ENCODE results near the gene TADA3.

DNA sequence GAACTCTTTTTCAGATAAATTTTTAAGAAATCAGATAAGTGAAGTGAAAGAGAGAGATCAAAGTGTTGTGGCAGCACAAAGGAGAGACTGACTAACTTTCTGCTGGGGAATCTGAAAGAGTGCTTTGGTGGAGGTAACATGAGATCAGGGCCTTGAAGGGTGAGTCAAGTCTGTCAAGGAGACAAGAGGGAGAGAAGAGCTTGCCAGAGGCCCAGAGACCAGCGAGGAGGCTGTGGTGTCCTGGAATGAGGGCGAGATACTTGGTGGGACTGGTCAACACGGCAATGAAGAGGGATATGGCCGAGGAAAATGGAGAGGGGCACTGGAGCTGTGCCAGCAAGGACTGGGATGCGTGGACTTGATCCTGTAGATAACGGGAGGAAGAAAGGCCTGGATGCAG is 4.6 kb downstream of the TADA3 start:
- TF ChIP-seq SIX5 (IDR thresholded peaks at IDR 0.05; ENCODE audit: borderline replicate concordance in 1 of 2, insufficient read depth in 1 of 2, low read depth in 1 of 2, low read length in 2 of 2) (no peak), YY1 (IDR thresholded peaks at IDR 0.05; ENCODE audit: borderline replicate concordance in 1 of 3, control insufficient read depth in 1 of 3, extremely low read depth in 1 of 3, insufficient read depth in 3 of 3, insufficient read length in 1 of 3, insufficient replicate concordance in 2 of 3, low read depth in 1 of 3, low read length in 2 of 3) (no peak), BDP1 (IDR thresholded peaks at IDR 0.05; ENCODE audit: insufficient read depth, insufficient read length) (no peak), NCOA1 (IDR thresholded peaks at IDR 0.05; ENCODE audit: low read depth) (no peak), RFX5 (IDR thresholded peaks at IDR 0.05; ENCODE audit: low read depth, low read length) (no peak), E2F4 (CRISPR knock-in tag; IDR thresholded peaks at IDR 0.05; ENCODE audit: low read depth) (no peak), ETS2 (tag; IDR thresholded peaks at IDR 0.05; ENCODE audit: borderline replicate concordance, poor library complexity, severe bottlenecking) (no peak), ZFPM2 (CRISPR knock-in tag; IDR thresholded peaks at IDR 0.05) (no peak)
- TF ChIP-seq, protein P1, sequence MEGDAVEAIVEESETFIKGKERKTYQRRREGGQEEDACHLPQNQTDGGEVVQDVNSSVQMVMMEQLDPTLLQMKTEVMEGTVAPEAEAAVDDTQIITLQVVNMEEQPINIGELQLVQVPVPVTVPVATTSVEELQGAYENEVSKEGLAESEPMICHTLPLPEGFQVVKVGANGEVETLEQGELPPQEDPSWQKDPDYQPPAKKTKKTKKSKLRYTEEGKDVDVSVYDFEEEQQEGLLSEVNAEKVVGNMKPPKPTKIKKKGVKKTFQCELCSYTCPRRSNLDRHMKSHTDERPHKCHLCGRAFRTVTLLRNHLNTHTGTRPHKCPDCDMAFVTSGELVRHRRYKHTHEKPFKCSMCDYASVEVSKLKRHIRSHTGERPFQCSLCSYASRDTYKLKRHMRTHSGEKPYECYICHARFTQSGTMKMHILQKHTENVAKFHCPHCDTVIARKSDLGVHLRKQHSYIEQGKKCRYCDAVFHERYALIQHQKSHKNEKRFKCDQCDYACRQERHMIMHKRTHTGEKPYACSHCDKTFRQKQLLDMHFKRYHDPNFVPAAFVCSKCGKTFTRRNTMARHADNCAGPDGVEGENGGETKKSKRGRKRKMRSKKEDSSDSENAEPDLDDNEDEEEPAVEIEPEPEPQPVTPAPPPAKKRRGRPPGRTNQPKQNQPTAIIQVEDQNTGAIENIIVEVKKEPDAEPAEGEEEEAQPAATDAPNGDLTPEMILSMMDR (IDR thresholded peaks at IDR 0.05 in 2 of 3, conservative IDR thresholded peaks at IDR 0.05 in 1 of 3; ENCODE audit: insufficient read depth in 2 of 3, low read depth in 1 of 3, low read length in 3 of 3), result no peak

Data from K562 (cell line).